A549 (cell line): Measurements from ENCODE around the gene ABCA4. TPM values are rescaled to one million over a fixed set of nuclear protein-coding genes. Genes with fewer than 3 reads are reported as not detected.

Experiments used
- ATAC-seq, 2 experiments: fragments of 200-7000 bp in 1 of 2; fragments of >200 bp in 1 of 2; cut with Nextera tagmentation in 1 of 2; cut with Tn5 transposase in 1 of 2; 3 replicates each; pipeline versions ENCODE4 v1.8.0 to v1.9.1; 2018 to 2020; ENCODE audit warnings: mild to moderate bottlenecking in 1 of 2, moderate library complexity in 1 of 2
- CTCF ChIA-PET: fragments of 300-600 bp; sonication (Branson Sonifier 250); formaldehyde crosslinking; extraction: SDS; loops from one replicate; lab custom pipeline; 2021; ENCODE audit warnings: antibody characterized with exemption, inconsistent platforms; lab: Yijun Ruan, JAX
- POLR2A ChIA-PET: fragments of 350-600 bp; formaldehyde crosslinking; extraction: SDS; loops from one replicate; lab custom pipeline; 2021; ENCODE audit warnings: antibody characterized with exemption, inconsistent platforms; lab: Yijun Ruan, JAX
- DNase-seq, 2 experiments: peaks; one replicate each; pipeline versions ENCODE4 v3.0.0 to v3.0.0-alpha.2; 2011 to 2016; ENCODE audit warnings: low read depth in 1 of 2, low spot score in 1 of 2
- FAIRE-seq: peaks from 2 replicates; lab custom pipeline; 2011; peaks lifted over from hg19 to GRCh38; lab: Jason Lieb, UNC
- H3K27ac ChIP-seq, 2 experiments: fragments of >200 bp; sonication (Bioruptor Twin); formaldehyde crosslinking; 3 replicates each; pipeline ENCODE4 v1.5.1; 2016 to 2017
- H3K4me1 ChIP-seq: fragments of >200 bp; sonication (Bioruptor Twin); formaldehyde crosslinking; 3 replicates; pipeline ENCODE4 v1.6.1; 2016
- H3K4me2 ChIP-seq: fragments of >200 bp; sonication (Bioruptor Twin); formaldehyde crosslinking; 3 replicates; pipeline ENCODE4 v1.6.1; 2016
- H3K4me3 ChIP-seq: fragments of >200 bp; sonication (Bioruptor Twin); formaldehyde crosslinking; 3 replicates; pipeline ENCODE4 v1.5.1; 2016
- H3K9me3 ChIP-seq: fragments of >200 bp; sonication (Bioruptor Twin); formaldehyde crosslinking; 3 replicates; pipeline ENCODE4 v1.6.1; 2016
- CBX8 ChIP-seq: fragments of 200-600 bp; sonication (generic); IDR thresholded peaks from 2 replicates; pipeline ENCODE4 v1.6.1; 2016
- CEBPB ChIP-seq, 2 experiments: fragments of >200 bp in 1 of 2; sonication (Bioruptor Twin) in 1 of 2; formaldehyde crosslinking in 1 of 2; IDR thresholded peaks; 2 replicates each; pipeline ENCODE4 v1.6.1; 2012 to 2016
- EHMT2 ChIP-seq: fragments of 200-600 bp; sonication (generic); IDR thresholded peaks from 2 replicates; pipeline ENCODE4 v1.6.1; 2016; ENCODE audit warnings: antibody characterized with exemption, low read depth, mild to moderate bottlenecking, moderate library complexity
- HEYL ChIP-seq: fragments of 250-450 bp; sonication (Bioruptor Pico); IDR thresholded peaks from 2 replicates; pipeline ENCODE4 v1.8.0; 2021; ENCODE audit warnings: mild to moderate bottlenecking, moderate library complexity
- HOXA7 ChIP-seq: fragments of 250-450 bp; sonication (Bioruptor Pico); IDR thresholded peaks from 2 replicates; pipeline ENCODE4 v1.5.0; 2020; ENCODE audit warnings: mild to moderate bottlenecking, moderate library complexity
- HOXB13 ChIP-seq: fragments of 250-450 bp; sonication (Bioruptor Pico); IDR thresholded peaks from 2 replicates; pipeline ENCODE4 v1.5.0; 2020; ENCODE audit warnings: low read depth, mild to moderate bottlenecking, moderate library complexity
- JUNB ChIP-seq: fragments of >200 bp; sonication (Bioruptor Twin); formaldehyde crosslinking; IDR thresholded peaks from 2 replicates; pipeline ENCODE4 v1.6.1; 2016
- KDM5A ChIP-seq: fragments of 200-600 bp; sonication (generic); IDR thresholded peaks from 2 replicates; pipeline ENCODE4 v1.6.1; 2016; ENCODE audit warnings: antibody characterized with exemption, mild to moderate bottlenecking
- MYC ChIP-seq: IDR thresholded peaks from 2 replicates; pipeline ENCODE4 v1.6.1; 2012; ENCODE audit warnings: mild to moderate bottlenecking, inconsistent platforms, low read length, improper control_type of control experiment, borderline replicate concordance
- NPAS2 ChIP-seq: fragments of 250-450 bp; sonication (Bioruptor Pico); IDR thresholded peaks from 2 replicates; pipeline ENCODE4 v1.8.0; 2022; ENCODE audit warnings: mild to moderate bottlenecking, moderate library complexity, borderline replicate concordance
- PHF8 ChIP-seq: fragments of 200-600 bp; sonication (generic); IDR thresholded peaks from 2 replicates; pipeline ENCODE4 v1.6.1; 2016; ENCODE audit warnings: low read depth, mild to moderate bottlenecking, antibody characterized with exemption, moderate library complexity, borderline replicate concordance
- RNF2 ChIP-seq: fragments of 200-600 bp; sonication (generic); IDR thresholded peaks from 2 replicates; pipeline ENCODE4 v1.6.1; 2016; ENCODE audit warnings: low read depth, mild to moderate bottlenecking, antibody characterized with exemption, moderate library complexity, borderline replicate concordance
- TP53 ChIP-seq: fragments of 250-450 bp; sonication (Bioruptor Pico); IDR thresholded peaks from 2 replicates; pipeline ENCODE4 v1.5.0; 2021; ENCODE audit warnings: mild to moderate bottlenecking, moderate library complexity
- ZFP36 ChIP-seq: fragments of 450-650 bp; IDR thresholded peaks from 2 replicates; pipeline ENCODE4 v1.6.1; 2014; ENCODE audit warnings: borderline replicate concordance; ENCODE audit not compliant: partially characterized antibody
- WGBS: methylation state at CpG from one replicate; pipeline ENCODE4 v1.1.6; 2017; ENCODE audit errors: missing lambda C conversion rate; 5-methylcytosine and 5-hydroxymethylcytosine counted together
- polyA plus RNA-seq, 4 experiments: library from polyadenylated mRNA; depleted of rRNA in 3 of 4; stranded (reverse); fragments of >200 nt; fragmentation: RNase III in 1 of 4; extraction: RNeasy Plus Mini Kit Qiagen cat#74134 plus additional on column Dnase treatment in 1 of 4; gene quantifications; 2 replicates in 3 of 4; 3 replicates in 1 of 4; pipeline ENCODE4 v1.2.3, GENCODE V29; 2011 to 2017
- TF ChIP-seq, protein P1 (sequence below): fragments of 150-350 bp; IDR thresholded peaks from 2 replicates; pipeline ENCODE4 v1.6.1; 2014; ENCODE audit warnings: low read depth, mild to moderate bottlenecking, low read length
- TF ChIP-seq, protein P2 (sequence below): fragments of >200 bp; sonication (Bioruptor Twin); formaldehyde crosslinking; IDR thresholded peaks from 3 replicates; pipeline ENCODE4 v1.5.1; 2016
- TF ChIP-seq, protein P3 (sequence below): fragments of >200 bp; sonication (Bioruptor Twin); formaldehyde crosslinking; IDR thresholded peaks from 2 replicates; pipeline ENCODE4 v1.6.1; 2016
- TF ChIP-seq, protein P4 (sequence below): IDR thresholded peaks from 2 replicates; pipeline ENCODE4 v1.6.1; 2012; ENCODE audit warnings: low read depth, borderline replicate concordance

ABCA4 gene
- polyA plus RNA-seq, 2 of the 4 experiments (the other 2 are of a cell fraction), result 0.05 to 0.23 TPM

DNA sequence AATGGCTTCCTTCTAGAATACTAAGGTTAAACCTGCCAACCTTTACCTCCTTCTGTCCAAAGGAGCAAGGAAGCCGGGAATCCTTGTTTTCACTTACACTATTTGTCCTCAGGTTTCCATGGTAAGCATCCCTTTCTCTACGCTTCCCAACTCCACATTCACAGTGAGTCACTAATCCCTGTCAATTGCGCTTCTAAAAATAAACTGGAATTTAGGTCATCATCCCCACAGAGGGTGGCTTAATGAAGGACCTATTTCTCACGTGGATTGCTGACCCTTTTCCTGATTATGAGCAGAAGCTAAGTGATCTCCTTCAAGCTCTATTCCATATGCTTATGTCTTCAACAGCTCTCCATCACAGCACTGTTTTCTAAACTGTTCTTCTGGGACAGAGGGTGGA, 39.9 kb upstream of the ABCA4 start:
- DNase-seq (peak in 1 of 2 experiments; percentile 31), ATAC-seq (peak in 1 of 2 experiments; percentile 50; a peak in 1 of 6 replicates), FAIRE-seq (no peak)
- POLR2A ChIA-PET, result no interaction called here
- Histone ChIP-seq H3K4me2 (no peak overlapping the region), H3K4me3 (no peak overlapping the region), H3K27ac (no peak overlapping the region), H3K9me3 (no peaks in the 10 kb centered on the region; the same call in 2 of the 3 replicates), H3K4me1 (no peaks in the 10 kb centered on the region)
- 52% methylated on average over 4 of the region's 4 CpGs for WGBS
- TF ChIP-seq NPAS2 (CRISPR knock-in tag) (no peak), HOXA7 (no peak), HEYL (no peak), HOXB13 (CRISPR knock-in tag) (no peak), KDM5A (no peak), EHMT2 (no peak)
- TF ChIP-seq, protein P1, sequence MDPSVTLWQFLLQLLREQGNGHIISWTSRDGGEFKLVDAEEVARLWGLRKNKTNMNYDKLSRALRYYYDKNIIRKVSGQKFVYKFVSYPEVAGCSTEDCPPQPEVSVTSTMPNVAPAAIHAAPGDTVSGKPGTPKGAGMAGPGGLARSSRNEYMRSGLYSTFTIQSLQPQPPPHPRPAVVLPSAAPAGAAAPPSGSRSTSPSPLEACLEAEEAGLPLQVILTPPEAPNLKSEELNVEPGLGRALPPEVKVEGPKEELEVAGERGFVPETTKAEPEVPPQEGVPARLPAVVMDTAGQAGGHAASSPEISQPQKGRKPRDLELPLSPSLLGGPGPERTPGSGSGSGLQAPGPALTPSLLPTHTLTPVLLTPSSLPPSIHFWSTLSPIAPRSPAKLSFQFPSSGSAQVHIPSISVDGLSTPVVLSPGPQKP, result no peak
- CTCF ChIA-PET, result no interaction called here

GRCh38 chr1:94156096-94156625, 35.2 kb upstream of the ABCA4 start:
- Histone ChIP-seq H3K27ac (no peak overlapping the region), H3K4me2 (no peak overlapping the region), H3K4me1 (no peaks in the 10 kb centered on the region), H3K4me3 (no peak overlapping the region), H3K9me3 (no peaks in the 10 kb centered on the region)
- CTCF ChIA-PET, result interaction anchor here (0.6 to 1.4 kb wide), 3 partner anchors 25 to 179 kb away, joined by 3 to 4 read pairs (median 3); no protein-coding TSS in a partner anchor
- WGBS, result 56% methylated on average over 1 of the region's 1 CpG
- ATAC-seq (no peak), DNase-seq (no peak), FAIRE-seq (no peak)
- POLR2A ChIA-PET, result no interaction called here
- TF ChIP-seq CBX8 (no peak), ZFP36 (no peak), PHF8 (no peak), MYC (no peak)
- TF ChIP-seq, protein P1, result no peak

- CTCF ChIA-PET, result interaction anchor here (1.1 kb wide), 1 partner anchor 109 kb away, joined by 3 read pairs; no protein-coding TSS in a partner anchor
- 84% methylated on average over 1 of the region's 1 CpG for WGBS
- no peak for FAIRE-seq
Measured at GRCh38 chr1:94154989-94155388, 34.0 kb upstream of the ABCA4 start.

GRCh38 chr1:94153133-94153532, 32.2 kb upstream of the ABCA4 start:
- H3K4me1 ChIP-seq, result no peaks in the 10 kb centered on the region
- DNase-seq (no peak), FAIRE-seq (no peak), ATAC-seq (no peak)
- no peak overlapping the region for H3K4me3 ChIP-seq
- POLR2A ChIA-PET, result no interaction called here
- no peaks in the 10 kb centered on the region for H3K9me3 ChIP-seq
- whole genome bisulfite sequencing, result 39% methylated on average over 1 of the region's 1 CpG
- CTCF ChIA-PET, result no interaction called here
- no peak overlapping the region for H3K27ac ChIP-seq
- no peak overlapping the region for H3K4me2 ChIP-seq
- TF ChIP-seq, protein P1, result no peak
- no peak for TF ChIP-seq CEBPB (IDR thresholded peaks at IDR 0.05)
- TF ChIP-seq, protein P2, sequence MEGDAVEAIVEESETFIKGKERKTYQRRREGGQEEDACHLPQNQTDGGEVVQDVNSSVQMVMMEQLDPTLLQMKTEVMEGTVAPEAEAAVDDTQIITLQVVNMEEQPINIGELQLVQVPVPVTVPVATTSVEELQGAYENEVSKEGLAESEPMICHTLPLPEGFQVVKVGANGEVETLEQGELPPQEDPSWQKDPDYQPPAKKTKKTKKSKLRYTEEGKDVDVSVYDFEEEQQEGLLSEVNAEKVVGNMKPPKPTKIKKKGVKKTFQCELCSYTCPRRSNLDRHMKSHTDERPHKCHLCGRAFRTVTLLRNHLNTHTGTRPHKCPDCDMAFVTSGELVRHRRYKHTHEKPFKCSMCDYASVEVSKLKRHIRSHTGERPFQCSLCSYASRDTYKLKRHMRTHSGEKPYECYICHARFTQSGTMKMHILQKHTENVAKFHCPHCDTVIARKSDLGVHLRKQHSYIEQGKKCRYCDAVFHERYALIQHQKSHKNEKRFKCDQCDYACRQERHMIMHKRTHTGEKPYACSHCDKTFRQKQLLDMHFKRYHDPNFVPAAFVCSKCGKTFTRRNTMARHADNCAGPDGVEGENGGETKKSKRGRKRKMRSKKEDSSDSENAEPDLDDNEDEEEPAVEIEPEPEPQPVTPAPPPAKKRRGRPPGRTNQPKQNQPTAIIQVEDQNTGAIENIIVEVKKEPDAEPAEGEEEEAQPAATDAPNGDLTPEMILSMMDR, result no peak
- no peak for TF ChIP-seq CBX8
- no peak for TF ChIP-seq KDM5A
- TF ChIP-seq, protein P3, sequence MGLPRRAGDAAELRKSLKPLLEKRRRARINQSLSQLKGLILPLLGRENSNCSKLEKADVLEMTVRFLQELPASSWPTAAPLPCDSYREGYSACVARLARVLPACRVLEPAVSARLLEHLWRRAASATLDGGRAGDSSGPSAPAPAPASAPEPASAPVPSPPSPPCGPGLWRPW, result no peak
- TF ChIP-seq ZFP36, result no peak
- TF ChIP-seq JUNB, result no peak
- TF ChIP-seq HOXA7, result no peak
- TF ChIP-seq, protein P4, sequence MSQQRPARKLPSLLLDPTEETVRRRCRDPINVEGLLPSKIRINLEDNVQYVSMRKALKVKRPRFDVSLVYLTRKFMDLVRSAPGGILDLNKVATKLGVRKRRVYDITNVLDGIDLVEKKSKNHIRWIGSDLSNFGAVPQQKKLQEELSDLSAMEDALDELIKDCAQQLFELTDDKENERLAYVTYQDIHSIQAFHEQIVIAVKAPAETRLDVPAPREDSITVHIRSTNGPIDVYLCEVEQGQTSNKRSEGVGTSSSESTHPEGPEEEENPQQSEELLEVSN, result no peak
- no peak for TF ChIP-seq RNF2
- TF ChIP-seq TP53 (CRISPR knock-in tag), result no peak

More at GRCh38 chr1:94154989-94155388, 34.0 kb upstream of the ABCA4 start:
- TF ChIP-seq, protein P1, result no peak
- TF ChIP-seq, all 56 proteins: peak for 0
- no peak overlapping the region for H3K27ac ChIP-seq
- no peak overlapping the region for H3K4me2 ChIP-seq
- no peaks in the 10 kb centered on the region for H3K9me3 ChIP-seq
- POLR2A ChIA-PET, result no interaction called here
- H3K4me1 ChIP-seq, result no peaks in the 10 kb centered on the region
- H3K4me3 ChIP-seq, result no peak overlapping the region
- DNase-seq, result no peak
- ATAC-seq, result no peak
